Mammary epithelial cell (primary cell): Measurements from ENCODE around the gene CDK5RAP3.

Source experiments
- CTCF ChIP-seq, 2 donors: IDR thresholded peaks in 1 of 2; conservative IDR thresholded peaks in 1 of 2; 2 replicates each; pipeline ENCODE4 v1.5.1; 2011 to 2012; ENCODE audit warnings: inconsistent platforms in 2 of 2, low read length in 2 of 2, mild to moderate bottlenecking in 2 of 2, control low read depth in 1 of 2, low read depth in 1 of 2; ENCODE audit not compliant: insufficient read depth in 1 of 2; ENCODE audit errors: extremely low read depth in 1 of 2
- EZH2 ChIP-seq: IDR thresholded peaks from 2 replicates; pipeline ENCODE4 v1.6.1; 2012; ENCODE audit warnings: low read length, inconsistent platforms, borderline replicate concordance

- TF ChIP-seq CTCF (conservative IDR thresholded peaks at IDR 0.05 in 1 of 2, IDR thresholded peaks at IDR 0.05 in 1 of 2; ENCODE audit: extremely low read depth in 1 of 2, insufficient read depth in 1 of 2, low read depth in 1 of 2, low read length in 2 of 2) = no peak
- no peak for TF ChIP-seq EZH2
Measured at GRCh38 chr17:48010193-48010592, 39.3 kb downstream of the CDK5RAP3 start.
